ENCODE data around the gene PRM1.

GRCh38 chr16:11235703-11235991 is 45.5 kb downstream of the PRM1 start:
- TF ChIP-seq POLR2AphosphoS5 (IDR thresholded peaks at IDR 0.05) (no peak), POLR2A (IDR thresholded peaks at IDR 0.05) (no peak)

Measured in prostate gland (tissue), 1 donor.